A673 (cell line): ENCODE data around the gene GALNT10. TPM values are rescaled to one million over a fixed set of nuclear protein-coding genes. Genes with fewer than 3 reads are reported as not detected.

ENCODE experiments used
- BruUV-seq: library from RNA; stranded (reverse); fragments of 400-500 nt; replicated peaks from 2 replicates; lab custom pipeline; 2021; lab: Mats Ljungman, UMichigan
- CTCF ChIA-PET: fragments of 300-600 bp; sonication (Branson Sonifier 250); formaldehyde crosslinking; loops from one replicate; lab custom pipeline; 2022; ENCODE audit warnings: antibody characterized with exemption; lab: Charles Lee
- POLR2A ChIA-PET: fragments of 300-600 bp; sonication (Branson Sonifier 250); formaldehyde crosslinking; loops from one replicate; lab custom pipeline; 2022; ENCODE audit warnings: antibody characterized with exemption; ENCODE audit not compliant: low non-redundant PET; lab: Charles Lee
- DNase-seq: peaks from one replicate; pipeline ENCODE4 v3.0.0-alpha.2; 2015; ENCODE audit warnings: low spot score
- H3K27ac ChIP-seq: fragments of 200-600 bp; sonication (generic); 2 replicates; pipeline ENCODE4 v1.5.1; 2016; ENCODE audit warnings: mixed run types, low read depth, mild to moderate bottlenecking, mixed read lengths, antibody characterized with exemption, low read length; ENCODE audit not compliant: poor library complexity, severe bottlenecking
- H3K27me3 ChIP-seq: fragments of 200-600 bp; sonication (generic); replicated peaks from 2 replicates; pipeline ENCODE4 v1.6.1; 2017; ENCODE audit warnings: mixed run types, low read depth, mild to moderate bottlenecking, mixed read lengths, antibody characterized with exemption, low read length; ENCODE audit not compliant: insufficient read depth, poor library complexity
- H3K36me3 ChIP-seq: fragments of 200-600 bp; sonication (generic); 2 replicates; pipeline ENCODE4 v1.6.1; 2016; ENCODE audit warnings: mixed run types, mild to moderate bottlenecking, mixed read lengths, antibody characterized with exemption, low read length; ENCODE audit not compliant: insufficient read depth, poor library complexity, severe bottlenecking
- H3K4me1 ChIP-seq: fragments of 200-600 bp; sonication (generic); 2 replicates; pipeline ENCODE4 v1.6.1; 2017; ENCODE audit warnings: mixed run types, mild to moderate bottlenecking, mixed read lengths, antibody characterized with exemption, low read length; ENCODE audit not compliant: insufficient read depth, poor library complexity, severe bottlenecking
- H3K4me3 ChIP-seq: fragments of 200-600 bp; sonication (generic); 2 replicates; pipeline ENCODE4 v1.5.1; 2016; ENCODE audit warnings: low read depth, mixed run types, mild to moderate bottlenecking, mixed read lengths, low read length; ENCODE audit not compliant: poor library complexity, severe bottlenecking
- H3K9me3 ChIP-seq: fragments of 200-600 bp; sonication (generic); 2 replicates; pipeline ENCODE4 v1.6.1; 2016; ENCODE audit warnings: mixed run types, low read depth, mild to moderate bottlenecking, mixed read lengths, antibody characterized with exemption, low read length; ENCODE audit not compliant: poor library complexity, severe bottlenecking
- CTCF ChIP-seq: fragments of 300-800, 200-600 bp; sonication (generic); conservative IDR thresholded peaks from 2 replicates; pipeline ENCODE4 v1.5.1; 2017; ENCODE audit warnings: low read depth, mild to moderate bottlenecking, antibody characterized with exemption, low read length, moderate library complexity, mixed read lengths
- EZH2 ChIP-seq: fragments of 200-600 bp; sonication (generic); IDR thresholded peaks from 2 replicates; pipeline ENCODE4 v1.6.1; 2017; ENCODE audit warnings: borderline replicate concordance, low read depth, mild to moderate bottlenecking, mixed read lengths, antibody characterized with exemption, low read length; ENCODE audit not compliant: poor library complexity, severe bottlenecking
- intact Hi-C: fragments of 100-400 bp; cut with micrococcal nuclease; formaldehyde crosslinking; loops from one replicate; pipeline ENCODE4 v1.10.0; 2022; ENCODE audit not compliant: unreplicated experiment
- total RNA-seq: library from RNA; stranded (reverse); gene quantifications from 2 replicates; pipeline ENCODE4 v1.2.3, GENCODE V29; 2021

Gene GALNT10
- total RNA-seq, 1 experiment from 2014 or later = 17.9 TPM

- H3K36me3 ChIP-seq = no peaks in the 10 kb centered on the region
- H3K27me3 ChIP-seq = peaks cover 11% of the 10 kb centered on the region
- intact Hi-C loops = no loop called here
- H3K27ac ChIP-seq = no peak overlapping the region
- no peak for DNase-seq
- ChIA-PET CTCF (no interaction called here), POLR2A (no interaction called here)
- BruUV-seq = no TSS peak
- no peak for TF ChIP-seq EZH2
- no peak for TF ChIP-seq CTCF
- H3K4me3 ChIP-seq = no peak overlapping the region
- H3K4me1 ChIP-seq = no peaks in the 10 kb centered on the region
- H3K9me3 ChIP-seq = no peaks in the 10 kb centered on the region
Observed at GRCh38 chr5:154253807-154254206, 63.3 kb downstream of the GALNT10 start.

- Histone ChIP-seq H3K27me3 (peaks cover 11% of the 10 kb centered on the region), H3K27ac (no peak overlapping the region), H3K9me3 (no peaks in the 10 kb centered on the region), H3K4me1 (peaks cover 2% of the 10 kb centered on the region), H3K36me3 (no peaks in the 10 kb centered on the region), H3K4me3 (no peak overlapping the region)
- ChIA-PET POLR2A (no interaction called here), CTCF (no interaction called here)
- TF ChIP-seq CTCF = no peak
- no peak for TF ChIP-seq EZH2
- DNase-seq = no peak
- BruUV-seq = no TSS peak
- intact Hi-C loops = no loop called here
Observed at GRCh38 chr5:154254896-154255295, 64.4 kb downstream of the GALNT10 start.

GRCh38 chr5:154257046-154257445, 66.5 kb downstream of the GALNT10 start:
- Histone ChIP-seq H3K27me3 (peaks cover 11% of the 10 kb centered on the region), H3K27ac (no peak overlapping the region), H3K4me3 (no peak overlapping the region), H3K36me3 (no peaks in the 10 kb centered on the region), H3K4me1 (peaks cover 17% of the 10 kb centered on the region), H3K9me3 (no peaks in the 10 kb centered on the region)
- ChIA-PET CTCF (no interaction called here), POLR2A (no interaction called here)
- no peak for TF ChIP-seq CTCF
- TF ChIP-seq EZH2 = no peak
- no peak for DNase-seq
- intact Hi-C loops = no loop called here
- BruUV-seq = no TSS peak
